CD4-positive, alpha-beta T cell treated with Interleukin-4 for 1 hour (primary cell): ENCODE results near the gene IGFL1.
"Not testable (repeated sequence)": the region's sequence is repeated elsewhere in the genome, so short reads cannot be mapped to it uniquely, and the experiment has no call there.

Experiments used
- DNase-seq, 2 donors: peaks; one replicate each; pipeline ENCODE4 v3.0.0-alpha.2; 2020 to 2022

IGFL1 gene

GRCh38 chr19:46273931-46274330 is 44.4 kb downstream of the IGFL1 start:
- not testable (repeated sequence) for DNase-seq

GRCh38 chr19:46279177-46279576 is 49.6 kb downstream of the IGFL1 start:
- DNase-seq, result no peak
